Stimulated activated CD4-positive, alpha-beta T cell treated with anti-CD3 and anti-CD28 coated beads, Interleukin-1b, Interleukin-23, amount 100 ng/mL, for 48 hours (primary cell): ENCODE measurements around the gene CSTF3.
"Not testable (repeated sequence)": the region's sequence is repeated elsewhere in the genome, so short reads cannot be mapped to it uniquely, and the experiment has no call there.

Source experiments
- DNase-seq: peaks from one replicate; pipeline ENCODE4 v3.0.0-alpha.2; 2020

Gene CSTF3

DNA sequence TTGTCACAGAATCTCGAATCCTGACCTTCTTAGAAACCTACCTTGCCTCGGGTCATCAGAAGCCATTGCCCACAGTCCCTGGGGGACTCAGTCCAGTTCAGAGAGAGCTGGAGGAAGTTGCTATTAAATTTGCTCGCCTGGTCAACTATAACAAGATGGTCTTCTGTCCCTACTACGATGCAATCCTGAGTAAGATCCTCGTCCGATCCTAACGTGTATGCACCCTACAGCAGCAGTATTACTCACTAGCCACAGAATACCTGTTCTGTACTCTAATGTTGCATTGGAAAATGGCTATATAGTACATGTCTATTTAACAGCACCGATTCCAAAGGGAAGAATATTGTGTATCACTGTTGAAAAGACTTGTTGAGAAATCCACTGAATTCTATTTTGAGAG, 88.8 kb downstream of the CSTF3 start:
- no peak for DNase-seq

DNA sequence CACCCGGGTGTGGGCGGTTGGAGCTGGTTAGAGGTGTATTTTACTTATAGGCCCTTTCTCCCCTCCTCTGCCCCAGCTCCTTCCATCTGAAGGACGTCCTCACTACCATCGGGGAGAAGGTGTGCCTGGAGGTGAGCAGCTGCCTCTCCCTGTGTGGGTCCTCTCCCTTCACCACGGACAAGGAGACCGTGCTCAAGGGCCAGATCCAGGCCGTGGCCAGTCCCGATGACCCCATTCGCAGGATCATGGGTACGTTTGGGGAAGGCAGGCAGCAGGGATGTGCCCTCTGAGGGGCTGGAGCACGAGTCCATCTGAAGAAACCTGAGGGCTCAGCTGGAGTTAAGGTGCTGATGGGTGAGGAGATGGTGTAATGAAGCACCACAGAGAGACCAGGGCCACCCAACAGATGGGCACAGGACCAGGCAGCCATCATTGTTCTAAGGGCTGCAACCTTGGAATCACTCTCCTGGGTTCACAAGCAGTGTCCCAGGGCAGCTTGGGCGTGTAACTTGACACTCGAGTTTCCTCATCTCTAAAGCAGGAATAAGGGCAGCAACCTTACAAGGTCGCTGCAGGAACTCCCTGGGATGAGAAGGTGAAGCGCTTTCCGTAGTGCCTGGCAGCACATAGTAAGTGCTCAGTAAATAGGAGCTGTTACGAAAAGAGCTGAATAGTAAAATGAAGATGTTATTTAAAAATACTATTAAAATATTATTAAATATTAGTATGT, 92.5 kb downstream of the CSTF3 start:
- no peak for DNase-seq

DNA sequence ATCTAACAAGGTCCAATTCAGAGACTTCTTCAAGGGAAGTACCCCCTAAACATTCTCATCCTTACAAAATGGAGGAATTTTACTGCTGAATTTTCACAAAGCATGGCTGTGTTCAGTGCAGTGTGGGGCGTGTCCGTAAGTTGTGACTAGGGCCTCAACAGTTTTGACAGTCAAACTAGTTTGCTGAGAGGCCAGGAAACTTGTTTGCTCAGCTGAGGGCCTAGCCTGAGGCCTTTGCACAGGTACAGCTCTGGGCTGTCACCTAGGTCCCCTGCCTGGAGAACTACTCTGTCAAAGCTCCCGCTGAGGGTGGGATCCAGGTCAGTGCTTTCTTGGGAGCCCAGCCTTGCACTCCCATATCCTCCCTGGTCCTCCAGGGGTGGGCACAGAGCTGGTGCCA, 94.0 kb downstream of the CSTF3 start:
- no peak for DNase-seq

- DNase-seq = peak; percentile 79
Observed at GRCh38 chr11:33065445-33066178, 95.7 kb downstream of the CSTF3 start.

- no peak for DNase-seq
Observed at GRCh38 chr11:33064866-33065265, 96.4 kb downstream of the CSTF3 start.

DNA sequence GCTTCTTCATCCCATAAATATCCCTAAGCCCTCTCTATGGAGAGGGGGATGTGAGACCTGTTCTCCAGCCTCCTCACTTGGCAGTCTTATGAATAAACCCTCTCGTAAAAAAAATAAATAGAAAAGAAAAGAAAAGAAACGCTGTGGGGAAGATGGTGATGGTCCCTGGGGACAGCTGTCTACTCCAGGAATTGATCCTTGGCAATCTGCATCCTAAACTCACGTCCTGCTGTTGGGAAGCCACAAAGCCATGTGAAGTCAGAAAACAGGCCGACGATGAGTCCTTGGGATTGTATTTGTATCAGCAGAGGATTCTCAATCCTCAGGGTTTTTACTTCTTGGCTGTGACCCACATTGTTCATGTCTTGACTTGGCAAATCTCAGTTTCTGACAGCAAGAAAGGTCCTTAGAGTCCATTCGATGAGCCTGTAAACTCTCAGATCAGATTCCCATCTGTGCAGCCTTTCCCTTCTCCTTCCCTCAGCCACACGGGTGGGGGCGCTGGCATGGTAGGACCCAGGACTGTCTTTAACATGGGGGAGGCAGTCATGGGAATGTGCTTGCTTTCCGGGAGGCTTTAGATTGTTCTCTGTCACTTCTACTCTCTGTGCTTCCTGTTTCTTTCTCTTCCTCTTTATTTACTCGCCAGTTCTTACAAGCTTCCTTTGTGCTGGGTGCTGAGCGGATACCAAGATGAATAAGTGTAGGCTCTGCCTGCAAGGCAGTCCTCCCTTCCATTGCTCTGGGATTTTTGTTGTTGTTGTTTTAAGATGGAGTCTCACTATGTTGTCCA, 97.1 kb downstream of the CSTF3 start:
- DNase-seq = no peak

DNA sequence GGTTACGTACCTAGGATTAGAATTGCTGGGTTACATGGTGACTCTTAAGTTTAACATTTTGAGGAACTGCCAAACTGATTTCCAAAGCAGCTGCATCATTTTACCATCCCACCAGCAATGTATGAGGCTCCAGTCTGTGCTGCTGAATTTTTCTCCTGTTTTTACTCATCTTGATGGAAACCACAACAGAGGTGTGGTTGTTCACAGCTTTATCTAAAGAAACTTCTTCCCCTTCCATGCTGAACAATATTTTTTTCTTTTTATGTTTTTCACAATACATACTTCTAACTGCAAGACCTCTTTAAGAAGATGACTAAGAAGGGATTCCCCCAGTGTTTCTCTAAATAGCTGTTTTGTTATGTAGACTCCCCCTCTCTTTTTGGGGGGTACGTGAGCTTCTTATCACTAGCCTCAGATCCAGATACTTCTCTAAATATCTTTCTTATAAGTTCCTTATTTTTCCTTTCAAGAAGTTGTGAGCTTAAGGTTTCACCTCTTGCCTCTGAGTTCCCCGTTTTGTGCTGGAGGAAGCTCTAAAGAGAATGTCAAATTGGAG, 97.9 kb downstream of the CSTF3 start:
- no peak for DNase-seq

GRCh38 chr11:33062137-33062536, 99.1 kb downstream of the CSTF3 start:
- DNase-seq = no peak

GRCh38 chr11:33060271-33060670, 101.0 kb downstream of the CSTF3 start:
- DNase-seq = no peak

DNA sequence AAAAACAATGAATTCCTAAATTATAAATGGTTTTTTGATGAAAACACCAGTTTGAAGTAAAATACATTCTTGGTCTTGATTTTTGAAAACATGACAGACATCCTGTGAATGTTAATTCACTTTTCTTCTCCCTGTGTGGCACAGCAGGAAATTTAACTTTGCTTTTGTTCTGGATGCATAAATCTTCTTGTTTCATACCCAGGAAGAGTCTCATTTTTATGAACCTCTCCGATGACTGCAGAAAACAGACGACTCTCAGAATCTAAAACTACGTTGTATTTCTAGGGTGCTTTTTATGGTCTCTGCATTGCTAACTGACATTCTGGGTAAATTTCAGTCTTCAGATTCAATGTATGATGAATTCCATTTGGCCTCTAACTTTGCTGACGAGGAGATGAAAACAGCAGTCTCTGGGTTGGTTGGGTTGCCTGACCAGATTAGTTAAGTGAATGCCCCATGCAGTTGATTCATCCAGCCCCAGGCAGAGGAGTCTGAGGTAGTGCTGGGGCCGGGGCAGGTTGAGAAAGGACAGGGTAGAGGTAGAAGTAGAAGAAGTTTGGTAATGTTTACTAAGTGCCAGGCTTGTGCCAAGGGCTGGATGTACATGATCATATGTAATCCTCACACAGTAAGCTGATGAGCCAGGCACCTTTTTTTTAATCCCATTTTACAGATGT, 101.8 kb downstream of the CSTF3 start:
- no peak for DNase-seq

GRCh38 chr11:33057284-33057683, 104.0 kb downstream of the CSTF3 start:
- DNase-seq = no peak

- no peak for DNase-seq
Observed at GRCh38 chr11:33055375-33055774, 105.9 kb downstream of the CSTF3 start.

DNA sequence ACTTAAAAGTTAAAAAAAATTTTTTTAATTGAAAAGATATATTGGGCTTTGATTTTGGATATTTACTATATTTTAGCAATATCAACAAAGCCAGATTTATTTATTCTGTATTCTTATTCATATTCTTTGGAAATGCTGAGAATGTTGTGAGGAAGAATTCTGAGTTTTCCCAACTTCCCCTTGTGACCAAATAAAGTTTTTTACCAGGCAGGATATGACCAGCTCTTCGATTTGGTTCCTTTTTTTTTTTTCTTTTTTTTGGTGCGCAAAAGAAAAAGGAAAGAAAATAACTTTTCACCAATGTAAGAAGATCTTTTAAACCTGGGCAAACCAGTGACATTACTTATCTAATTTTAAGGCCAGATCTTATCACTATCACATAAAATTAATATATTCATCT, 109.0 kb downstream of the CSTF3 start:
- DNase-seq = no peak

DNA sequence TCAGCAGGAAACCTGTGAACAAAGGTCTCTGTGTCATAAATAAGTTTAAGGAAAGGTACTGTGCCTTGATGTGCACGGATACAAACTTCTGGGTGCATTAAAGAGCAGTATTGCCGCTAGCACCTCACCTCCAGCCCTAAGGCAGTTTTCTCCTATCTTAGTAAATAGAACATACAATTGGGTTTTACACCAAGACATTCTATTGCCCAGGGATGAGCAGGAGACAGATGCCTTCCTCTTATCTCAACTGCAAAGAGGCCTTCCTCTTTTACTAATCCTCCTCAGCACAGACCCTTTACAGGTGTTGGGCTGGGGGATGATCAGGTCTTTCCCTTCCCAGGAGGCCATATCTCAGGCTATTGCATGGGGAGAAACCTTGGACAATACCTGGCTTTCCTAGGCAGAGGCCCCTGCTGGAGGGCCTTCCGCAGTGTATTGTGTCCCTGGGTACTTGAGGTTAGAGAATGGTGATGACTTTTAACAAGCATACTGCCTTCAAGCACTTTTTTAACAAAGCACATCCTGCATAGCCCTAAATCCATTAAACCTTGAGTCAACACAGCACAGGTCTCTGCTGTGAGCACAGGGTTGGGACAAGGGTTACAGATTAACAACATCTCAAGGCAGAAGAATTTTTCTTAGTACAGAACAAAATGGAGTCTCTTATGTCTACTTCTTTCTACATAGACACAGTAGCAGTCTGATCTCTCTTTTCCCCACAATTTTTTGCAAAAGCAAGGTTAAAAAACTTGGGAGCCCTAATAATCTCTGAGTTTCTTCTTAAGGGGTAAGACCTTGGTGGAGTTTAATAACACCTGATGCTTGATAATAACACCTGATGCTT, 111.5 kb downstream of the CSTF3 start:
- DNase-seq = not testable (repeated sequence)

GRCh38 chr11:33048701-33049100, 112.6 kb downstream of the CSTF3 start:
- not testable (repeated sequence) for DNase-seq

DNA sequence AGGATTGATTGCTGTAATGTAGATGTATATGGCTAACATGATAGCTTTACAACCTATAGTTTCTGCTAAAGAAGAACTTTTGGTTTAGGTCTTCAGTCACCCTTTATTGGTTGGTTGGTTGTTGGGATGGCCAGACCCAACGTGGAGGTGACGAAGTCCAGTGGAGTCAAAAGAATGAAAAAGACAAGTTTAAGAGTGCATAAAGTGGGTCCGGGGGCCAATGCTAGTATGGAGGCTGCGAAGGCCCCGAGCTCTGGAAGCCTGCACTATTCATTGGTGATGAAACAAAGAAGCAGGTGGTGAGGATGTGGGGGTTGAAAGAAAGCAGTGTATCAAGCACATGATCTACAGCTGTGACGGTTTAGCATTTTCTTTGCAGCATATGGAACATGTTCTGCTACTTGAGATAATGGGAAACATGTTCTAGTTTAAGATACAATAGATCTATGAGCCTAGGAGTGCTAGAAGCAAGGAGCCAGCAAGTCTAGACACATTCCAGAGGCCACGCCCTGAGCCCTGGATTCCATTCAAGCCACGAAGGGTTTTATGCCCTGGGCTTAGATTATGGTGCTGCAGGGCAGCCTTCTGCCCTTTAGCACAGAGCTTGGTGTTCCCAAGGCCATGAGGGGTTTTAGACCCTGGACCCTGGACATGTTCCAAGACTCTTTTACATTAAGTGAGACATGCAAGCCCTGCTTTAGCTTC, 115.6 kb downstream of the CSTF3 start:
- no peak for DNase-seq

- no peak for DNase-seq
Observed at GRCh38 chr11:33044285-33044756, 117.0 kb downstream of the CSTF3 start.

DNA sequence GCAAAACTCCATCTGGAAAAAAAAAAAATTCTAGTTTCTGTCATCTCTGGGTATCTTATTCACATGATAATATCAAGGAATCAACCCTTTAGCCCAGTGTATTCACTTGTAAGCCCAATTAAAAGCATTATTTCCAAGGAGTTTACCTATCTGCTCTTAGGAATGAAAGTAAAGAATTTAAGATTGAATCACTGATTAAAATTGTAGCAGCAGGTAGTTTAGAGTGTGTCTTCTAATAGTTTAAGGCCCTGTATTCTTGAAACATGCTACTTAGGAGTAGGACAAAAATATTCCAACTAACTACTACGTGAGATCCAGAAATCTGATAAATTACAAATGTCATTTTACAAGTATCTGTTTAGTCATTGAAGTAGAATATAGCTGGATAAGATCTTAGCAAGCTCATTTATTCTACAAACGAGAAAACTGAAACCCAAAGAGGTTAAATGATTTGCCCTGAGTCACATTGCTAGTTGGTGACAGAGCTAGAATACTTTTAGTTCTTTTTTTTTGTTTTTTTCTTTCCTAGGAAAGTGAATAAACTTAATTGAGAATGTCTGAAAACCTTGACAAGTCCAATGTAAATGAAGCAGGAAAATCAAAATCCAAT, 118.0 kb downstream of the CSTF3 start:
- no peak for DNase-seq

DNA sequence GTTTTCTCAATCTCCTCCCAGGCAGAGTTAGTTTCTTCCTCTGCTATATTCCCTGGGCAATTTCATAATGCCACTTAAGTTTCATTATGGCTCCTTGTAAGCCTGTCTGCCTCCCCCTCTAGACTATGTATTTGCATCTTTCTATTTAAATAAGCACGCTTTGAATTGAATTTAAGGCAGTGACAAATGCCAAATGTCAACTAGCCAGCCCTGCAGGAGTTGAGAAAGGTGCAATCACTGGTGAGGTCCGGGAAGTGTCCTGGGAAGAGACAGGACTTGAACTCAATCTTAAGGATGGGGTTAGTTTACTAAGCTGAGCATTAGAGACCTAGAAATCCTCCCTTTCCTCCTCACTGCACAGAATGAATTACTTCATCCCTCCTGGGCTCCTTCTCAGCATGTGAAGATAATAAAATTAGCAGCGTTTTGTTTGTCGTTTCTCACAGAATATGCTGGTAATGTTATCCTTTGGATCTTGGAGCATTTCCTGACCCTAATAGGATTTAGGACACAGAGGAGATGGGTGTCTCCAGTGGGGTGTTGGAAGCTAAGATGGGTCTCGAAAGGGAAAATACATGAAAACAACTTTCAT, 120.3 kb downstream of the CSTF3 start:
- no peak for DNase-seq
